SK-N-SH (cell line): ENCODE measurements around the gene GCFC2. TPM values are rescaled to one million over a fixed set of nuclear protein-coding genes. Genes with fewer than 3 reads are reported as not detected.

Experiments
- CTCF ChIA-PET: fragments of 300-600, 350-600 bp; formaldehyde crosslinking; extraction: SDS; loops from one replicate; lab custom pipeline; 2021; lab: Yijun Ruan, JAX
- POLR2A ChIA-PET: fragments of 350-600 bp; sonication (Branson Sonifier 250); formaldehyde crosslinking; extraction: SDS; loops from one replicate; lab custom pipeline; 2020; ENCODE audit warnings: antibody characterized with exemption, inconsistent platforms; lab: Yijun Ruan, JAX
- DNase-seq: peaks from one replicate; pipeline ENCODE4 v3.0.0; 2012
- H2AFZ ChIP-seq: fragments of 200-600 bp; sonication (generic); 2 replicates; pipeline ENCODE4 v1.8.1; 2016; ENCODE audit warnings: antibody characterized with exemption, mild to moderate bottlenecking, low read depth
- H3F3A ChIP-seq: fragments of 200-600 bp; sonication (generic); replicated peaks from 2 replicates; pipeline ENCODE3; 2016; ENCODE audit warnings: antibody characterized with exemption, mild to moderate bottlenecking; ENCODE audit not compliant: insufficient read depth
- H3K27ac ChIP-seq, 2 experiments: fragments of 200-500 bp in 1 of 2; fragments of 200-600 bp in 1 of 2; sonication (Bioruptor generic) in 1 of 2; sonication (generic), shearing (Covaris generic) in 1 of 2; 2 replicates each; pipeline versions ENCODE4 v1.5.1 to v1.6.1; 2014 to 2016; ENCODE audit warnings: low read depth in 2 of 2, inconsistent platforms in 1 of 2, low read length in 1 of 2, mild to moderate bottlenecking in 1 of 2, mixed read lengths in 1 of 2
- H3K27me3 ChIP-seq: fragments of 200-600 bp; sonication (generic), shearing (Covaris generic); 2 replicates; pipeline ENCODE4 v1.6.1; 2016; ENCODE audit warnings: mixed run types; ENCODE audit not compliant: insufficient read depth
- H3K36me3 ChIP-seq, 2 experiments: fragments of 200-500 bp in 1 of 2; fragments of 200-600 bp in 1 of 2; sonication (Bioruptor generic) in 1 of 2; sonication (generic) in 1 of 2; replicated peaks in 1 of 2; 2 replicates each; pipeline versions ENCODE3 to v1.5.1; 2014 to 2016; ENCODE audit warnings: low read length in 1 of 2, mild to moderate bottlenecking in 1 of 2; ENCODE audit not compliant: insufficient read depth in 2 of 2, control insufficient read depth in 1 of 2
- H3K4me1 ChIP-seq, 2 experiments: fragments of 200-500 bp in 1 of 2; fragments of 200-600 bp in 1 of 2; sonication (Bioruptor generic) in 1 of 2; sonication (generic), shearing (Covaris generic) in 1 of 2; 2 replicates each; pipeline versions ENCODE4 v1.5.1 to v1.6.1; 2014 to 2016; ENCODE audit warnings: low read depth in 1 of 2, low read length in 1 of 2, mixed run types in 1 of 2; ENCODE audit not compliant: insufficient read depth in 2 of 2, control insufficient read depth in 1 of 2
- H3K4me2 ChIP-seq: fragments of 200-600 bp; sonication (generic), shearing (Covaris generic); 2 replicates; pipeline ENCODE4 v1.6.1; 2017; ENCODE audit warnings: mixed run types
- H3K4me3 ChIP-seq, 2 experiments: fragments of 200-500 bp in 1 of 2; fragments of 200-600 bp in 1 of 2; sonication (Bioruptor generic) in 1 of 2; sonication (generic), shearing (Covaris generic) in 1 of 2; 2 replicates each; pipeline versions ENCODE4 v1.5.1 to v1.8.1; 2014 to 2016; ENCODE audit warnings: low read depth in 2 of 2, inconsistent platforms in 1 of 2, low read length in 1 of 2, mild to moderate bottlenecking in 1 of 2, mixed read lengths in 1 of 2, moderate library complexity in 1 of 2
- H3K79me2 ChIP-seq: fragments of 200-600 bp; sonication (generic); 2 replicates; pipeline ENCODE4 v1.8.1; 2017; ENCODE audit warnings: mild to moderate bottlenecking; ENCODE audit not compliant: insufficient read depth
- H3K9ac ChIP-seq: fragments of 200-600 bp; sonication (generic); 2 replicates; pipeline ENCODE4 v1.6.1; 2017; ENCODE audit warnings: mixed run types
- H3K9me2 ChIP-seq: fragments of 200-600 bp; sonication (generic); 2 replicates; pipeline ENCODE4 v1.6.1; 2017; ENCODE audit warnings: mixed run types
- H3K9me3 ChIP-seq: fragments of 200-600 bp; sonication (generic); 2 replicates; pipeline ENCODE4 v1.6.1; 2017; ENCODE audit warnings: mixed run types, mild to moderate bottlenecking, moderate library complexity
- H4K20me1 ChIP-seq: fragments of 200-600 bp; sonication (generic); 2 replicates; pipeline ENCODE4 v1.6.1; 2017; ENCODE audit warnings: mild to moderate bottlenecking, mixed run types; ENCODE audit not compliant: insufficient read depth
- NFIC ChIP-seq: IDR thresholded peaks from 2 replicates; pipeline ENCODE4 v1.4.0; 2012; ENCODE audit warnings: borderline replicate concordance
- PBX3 ChIP-seq: IDR thresholded peaks from 2 replicates; pipeline ENCODE4; 2012
- RCOR1 ChIP-seq: fragments of 150-350 bp; IDR thresholded peaks from 2 replicates; pipeline ENCODE4 v1.6.1; 2017; ENCODE audit warnings: antibody characterized with exemption, low read length
- SIN3A ChIP-seq: IDR thresholded peaks from 2 replicates; pipeline ENCODE4 v1.6.1; 2012; ENCODE audit warnings: low read depth, mild to moderate bottlenecking, low read length, moderate library complexity, borderline replicate concordance
- WGBS: methylation state at CpG from one replicate; pipeline ENCODE4 v1.1.6; 2017; ENCODE audit warnings: low lambda C conversion rate; 5-methylcytosine and 5-hydroxymethylcytosine counted together
- polyA plus RNA-seq, 3 experiments: library from polyadenylated mRNA; depleted of rRNA; stranded (reverse); fragments of >200 nt; gene quantifications; 2 replicates each; pipeline ENCODE4 v1.2.3, GENCODE V29; 2012
- small RNA-seq, 7 experiments: library from RNA; depleted of rRNA; stranded (forward); fragments of <200 nt; gene quantifications; one replicate each; pipeline ENCODE3, GENCODE V24; 2012

GCFC2 gene
- polyA plus RNA-seq, 1 of the 3 experiments (the other 2 are of a cell fraction): 7.7 TPM

- no peaks in the 10 kb centered on the region for H3K27me3 ChIP-seq
- DNase-seq: no peak
- H4K20me1 ChIP-seq: no peaks in the 10 kb centered on the region
- POLR2A ChIA-PET: no interaction called here
- no peak overlapping the region for H3K4me2 ChIP-seq
- H3K9me2 ChIP-seq: no peaks in the 10 kb centered on the region
- no peak overlapping the region for H3K4me3 ChIP-seq
- no peak overlapping the region for H3K27ac ChIP-seq
- H2AFZ ChIP-seq: no peak overlapping the region
- H3K4me1 ChIP-seq: no peaks in the 10 kb centered on the region
- no peaks in the 10 kb centered on the region for H3K79me2 ChIP-seq
- no peaks in the 10 kb centered on the region for H3F3A ChIP-seq
- TF ChIP-seq SIN3A: no peak
- TF ChIP-seq, all 33 proteins: peak for 0
- Histone ChIP-seq H3K9ac (no peak overlapping the region), H3K36me3 (no peaks in the 10 kb centered on the region), H3K9me3 (no peaks in the 10 kb centered on the region)
- CTCF ChIA-PET: interaction anchor here (1.3 to 5.6 kb wide), 3 partner anchors 14 to 149 kb away, joined by 3 to 73 read pairs (median 12); no protein-coding TSS in a partner anchor
- 71% methylated on average over 5 of the region's 5 CpGs for WGBS
Measured at GRCh38 chr2:75614162-75614651, 96.5 kb downstream of the GCFC2 start.

GRCh38 chr2:75612862-75613243, 97.9 kb downstream of the GCFC2 start:
- Histone ChIP-seq H3K4me2 (no peak overlapping the region), H3K9ac (no peak overlapping the region), H3F3A (peaks cover 2% of the 10 kb centered on the region), H2AFZ (no peak overlapping the region), H3K27ac (no peak overlapping the region), H4K20me1 (no peaks in the 10 kb centered on the region), H3K27me3 (no peaks in the 10 kb centered on the region), H3K4me1 (peaks cover 4 to 7% of the 10 kb centered on the region in 2 experiments; a peak in 2 of 4 replicates), H3K9me2 (no peaks in the 10 kb centered on the region), H3K79me2 (no peaks in the 10 kb centered on the region), H3K4me3 (no peak overlapping the region), H3K36me3 (no peaks in the 10 kb centered on the region), H3K9me3 (no peaks in the 10 kb centered on the region)
- no peak for TF ChIP-seq RCOR1
- no peak for TF ChIP-seq PBX3
- no peak for TF ChIP-seq NFIC
- POLR2A ChIA-PET: no interaction called here
- DNase-seq: no peak
- 89% methylated on average over 5 of the region's 5 CpGs for WGBS
- CTCF ChIA-PET: interaction anchor here (1.1 to 5.6 kb wide), 5 partner anchors 12 to 148 kb away, joined by 3 to 73 read pairs (median 4); no protein-coding TSS in a partner anchor

Small RNA genes within 50 kb of the gene (small RNA-seq; reads per million reads assigned to genes)
- 0 reads per million in 7 experiments for gene RF00012

Other genes with a start within 250 kb of the GCFC2 start
- gene EVA1A, start 150.0 kb downstream of the GCFC2 start, polyA plus RNA-seq (2012; rRNA removed): 79.0 and 93.0 TPM in 2 replicates
- gene MRPL19, start 64.1 kb downstream of the GCFC2 start, polyA plus RNA-seq (2012; rRNA removed): 15.4 and 18.5 TPM in 2 replicates